ENCODE measurements around the gene NXPE1. TPM values are rescaled to one million over a fixed set of nuclear protein-coding genes. Genes with fewer than 3 reads are reported as not detected.

The NXPE1 gene
- total RNA-seq, 8 experiments from 2014 or later = 0.08 to 0.56 (median 0.36) TPM; not detected in 1

Other genes with a start within 250 kb of the NXPE1 start
- 10 to 100 TPM; 11.0 to 21.9 (median 14.5) TPM for gene C11orf71, start 159.4 kb downstream of the NXPE1 start, total RNA-seq
- 10 to 100 TPM; 16.3 to 78.3 (median 30.8) TPM for gene RBM7, start 159.2 kb downstream of the NXPE1 start, total RNA-seq
- gene REXO2, start 120.4 kb downstream of the NXPE1 start, total RNA-seq = 100 to 1,000 TPM in 2 of 8 experiments, 10 to 100 TPM in 6; 25.6 to 196 (median 49.8) TPM
- gene NXPE4, start 35.9 kb upstream of the NXPE1 start, total RNA-seq = under 1 TPM in 3 of 8 experiments, not detected in 5; 0.14 to 0.24 (median 0.14) TPM
- under 1 TPM in 5 of 8 experiments, not detected in 3; 0.09 to 0.71 (median 0.17) TPM for gene NXPE2, start 118.6 kb upstream of the NXPE1 start, total RNA-seq